ENCODE measurements around the gene TNXB. TPM values are rescaled to one million over a fixed set of nuclear protein-coding genes. Genes with fewer than 3 reads are reported as not detected.

Gene TNXB
- total and polyA plus RNA-seq, 9 of the 15 experiments (the other 6 are each of a cell fraction or from before 2014, with no cell fraction given) = 0.14 to 28.1 (median 12.4) TPM

- H3K9ac ChIP-seq (ENCODE audit: insufficient read depth in 1 of 2, low read depth in 2 of 2, low read length in 2 of 2) = peak overlapping the region in 1 of 2 experiments; percentile 14; a peak in 1 of 4 replicates
- ATAC-seq (no peak), DNase-seq (ENCODE audit: extremely low read depth in 1 of 4, low spot score in 3 of 4) (no peak), FAIRE-seq (no peak)
- H3K36me3 ChIP-seq (ENCODE audit: control insufficient read depth, insufficient read depth, low read length) = no peaks in the 10 kb centered on the region
- ChIA-PET CTCF (ENCODE audit: low intra/inter-chr PET ratio) (no interaction called here), POLR2A (interaction anchor here (0.7 to 4.9 kb wide), 5 partner anchors 9 to 505 kb away, joined by 3 to 38 read pairs (median 3); no protein-coding TSS in a partner anchor)
- H3K4me2 ChIP-seq (ENCODE audit: insufficient read depth, low read length) = no peak overlapping the region; the same call in 1 of the 2 replicates
- H3K79me2 ChIP-seq (ENCODE audit: control insufficient read depth, insufficient read depth, low read length) = no peaks in the 10 kb centered on the region
- H3K4me1 ChIP-seq (replicated peaks in 1 of 2; ENCODE audit: control insufficient read depth in 2 of 2, insufficient read depth in 2 of 2, low read length in 2 of 2) = peaks cover 29 to 37% of the 10 kb centered on the region in 2 experiments
- H3K27ac ChIP-seq (ENCODE audit: extremely low read depth, low read depth, low read length) = no peak overlapping the region
- no peaks in the 10 kb centered on the region for H4K20me1 ChIP-seq (replicated peaks; ENCODE audit: control insufficient read depth, insufficient read depth, low read length)
- peaks cover 0 to 30% of the 10 kb centered on the region in 2 experiments; a peak in 2 of 5 replicates for H3K27me3 ChIP-seq (ENCODE audit: control insufficient read depth in 2 of 2, insufficient read depth in 2 of 2, low read length in 2 of 2)
- BruUV-seq (replicated peaks) = no TSS peak
- TF ChIP-seq, protein P1, sequence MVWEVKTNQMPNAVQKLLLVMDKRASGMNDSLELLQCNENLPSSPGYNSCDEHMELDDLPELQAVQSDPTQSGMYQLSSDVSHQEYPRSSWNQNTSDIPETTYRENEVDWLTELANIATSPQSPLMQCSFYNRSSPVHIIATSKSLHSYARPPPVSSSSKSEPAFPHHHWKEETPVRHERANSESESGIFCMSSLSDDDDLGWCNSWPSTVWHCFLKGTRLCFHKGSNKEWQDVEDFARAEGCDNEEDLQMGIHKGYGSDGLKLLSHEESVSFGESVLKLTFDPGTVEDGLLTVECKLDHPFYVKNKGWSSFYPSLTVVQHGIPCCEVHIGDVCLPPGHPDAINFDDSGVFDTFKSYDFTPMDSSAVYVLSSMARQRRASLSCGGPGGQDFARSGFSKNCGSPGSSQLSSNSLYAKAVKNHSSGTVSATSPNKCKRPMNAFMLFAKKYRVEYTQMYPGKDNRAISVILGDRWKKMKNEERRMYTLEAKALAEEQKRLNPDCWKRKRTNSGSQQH (CRISPR knock-in tag; IDR thresholded peaks at IDR 0.05) = no peak
- no peak for TF ChIP-seq STAG1 (CRISPR knock-in tag; IDR thresholded peaks at IDR 0.05; ENCODE audit: borderline replicate concordance)
- intact Hi-C loops (cut with micrococcal nuclease) (no loop called here), in situ Hi-C loops (cut with MboI) (no loop called here)
- WGBS (ENCODE audit: insufficient coverage, low coverage, missing lambda C conversion rate) = 57% methylated on average over 1 of the region's 1 CpG
- H3K4me3 ChIP-seq = no peak overlapping the region
- no peak overlapping the region for H2AFZ ChIP-seq (ENCODE audit: low read depth, low read length)
- H3K9me3 ChIP-seq (replicated peaks; ENCODE audit: control insufficient read depth, insufficient read depth, low read depth, low read length) = no peaks in the 10 kb centered on the region
- no peaks in the 10 kb centered on the region for H3K9me1 ChIP-seq (ENCODE audit: control insufficient read depth, insufficient read depth, low read length)
These were observed 1.7 kb downstream of the TNXB start for GRCh38 chr6:32107406-32107805.

GRCh38 chr6:32105433-32105832 lies 3.7 kb downstream of the TNXB start:
- no peaks in the 10 kb centered on the region for H4K20me1 ChIP-seq (replicated peaks; ENCODE audit: control insufficient read depth, insufficient read depth, low read length)
- no TSS peak for BruUV-seq (replicated peaks)
- ChIA-PET CTCF (ENCODE audit: low intra/inter-chr PET ratio) (no interaction called here), POLR2A (no interaction called here)
- H3K4me2 ChIP-seq (ENCODE audit: insufficient read depth, low read length) = no peak overlapping the region
- intact Hi-C loops (cut with micrococcal nuclease) (no loop called here), in situ Hi-C loops (cut with MboI) (no loop called here)
- 4% methylated on average over 4 of the region's 4 CpGs for WGBS (ENCODE audit: insufficient coverage, low coverage, missing lambda C conversion rate)
- no peaks in the 10 kb centered on the region for H3K79me2 ChIP-seq (ENCODE audit: control insufficient read depth, insufficient read depth, low read length)
- DNase-seq (ENCODE audit: extremely low read depth in 1 of 4, low spot score in 3 of 4) = no peak
- H2AFZ ChIP-seq (ENCODE audit: low read depth, low read length) = no peak overlapping the region
- H3K9me3 ChIP-seq (replicated peaks; ENCODE audit: control insufficient read depth, insufficient read depth, low read depth, low read length) = no peaks in the 10 kb centered on the region
- no peaks in the 10 kb centered on the region for H3K9me1 ChIP-seq (ENCODE audit: control insufficient read depth, insufficient read depth, low read length)
- no peak overlapping the region for H3K4me3 ChIP-seq
- no peaks in the 10 kb centered on the region for H3K36me3 ChIP-seq (ENCODE audit: control insufficient read depth, insufficient read depth, low read length)
- no peak overlapping the region for H3K27ac ChIP-seq (ENCODE audit: extremely low read depth, low read depth, low read length)
- ATAC-seq = no peak
- no peak for FAIRE-seq
- H3K27me3 ChIP-seq (ENCODE audit: control insufficient read depth in 2 of 2, insufficient read depth in 2 of 2, low read length in 2 of 2) = peaks cover 0 to 42% of the 10 kb centered on the region in 2 experiments; a peak in 2 of 5 replicates
- H3K4me1 ChIP-seq (replicated peaks in 1 of 2; ENCODE audit: control insufficient read depth in 2 of 2, insufficient read depth in 2 of 2, low read length in 2 of 2) = peaks cover 29 to 33% of the 10 kb centered on the region in 2 experiments
- no peak overlapping the region for H3K9ac ChIP-seq (ENCODE audit: insufficient read depth in 1 of 2, low read depth in 2 of 2, low read length in 2 of 2)
- TF ChIP-seq SREBF2 (CRISPR knock-in tag; IDR thresholded peaks at IDR 0.05) (no peak), REST (IDR thresholded peaks at IDR 0.05; ENCODE audit: borderline replicate concordance) (peak; percentile 97), REST (CRISPR knock-in tag; IDR thresholded peaks at IDR 0.05; ENCODE audit: low read depth) (peak; percentile 76; the same call in 1 of the 2 replicates)

Measured in K562 (cell line).